ENCODE data around the gene ZBTB2.

DNA sequence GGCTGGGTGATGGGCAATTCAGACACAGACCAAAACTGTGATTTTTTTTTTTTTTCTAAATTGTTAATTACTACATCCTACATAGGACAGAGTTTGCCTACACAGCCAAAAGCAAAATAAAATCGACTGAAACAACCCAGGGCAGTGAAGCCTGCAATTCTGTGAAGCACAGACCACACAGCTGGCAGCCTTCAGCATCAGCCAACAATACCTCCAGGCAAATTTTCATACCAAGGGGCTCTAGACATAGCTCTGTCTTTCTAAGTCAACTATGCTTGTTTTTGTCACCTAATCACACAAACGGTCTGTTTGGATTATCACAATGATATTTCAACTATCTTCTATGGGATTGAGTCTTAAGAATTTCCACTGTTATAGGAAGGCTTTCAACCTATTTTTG is 43.0 kb upstream of the ZBTB2 start:
- TF ChIP-seq, protein P1, sequence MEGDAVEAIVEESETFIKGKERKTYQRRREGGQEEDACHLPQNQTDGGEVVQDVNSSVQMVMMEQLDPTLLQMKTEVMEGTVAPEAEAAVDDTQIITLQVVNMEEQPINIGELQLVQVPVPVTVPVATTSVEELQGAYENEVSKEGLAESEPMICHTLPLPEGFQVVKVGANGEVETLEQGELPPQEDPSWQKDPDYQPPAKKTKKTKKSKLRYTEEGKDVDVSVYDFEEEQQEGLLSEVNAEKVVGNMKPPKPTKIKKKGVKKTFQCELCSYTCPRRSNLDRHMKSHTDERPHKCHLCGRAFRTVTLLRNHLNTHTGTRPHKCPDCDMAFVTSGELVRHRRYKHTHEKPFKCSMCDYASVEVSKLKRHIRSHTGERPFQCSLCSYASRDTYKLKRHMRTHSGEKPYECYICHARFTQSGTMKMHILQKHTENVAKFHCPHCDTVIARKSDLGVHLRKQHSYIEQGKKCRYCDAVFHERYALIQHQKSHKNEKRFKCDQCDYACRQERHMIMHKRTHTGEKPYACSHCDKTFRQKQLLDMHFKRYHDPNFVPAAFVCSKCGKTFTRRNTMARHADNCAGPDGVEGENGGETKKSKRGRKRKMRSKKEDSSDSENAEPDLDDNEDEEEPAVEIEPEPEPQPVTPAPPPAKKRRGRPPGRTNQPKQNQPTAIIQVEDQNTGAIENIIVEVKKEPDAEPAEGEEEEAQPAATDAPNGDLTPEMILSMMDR (IDR thresholded peaks at IDR 0.05), result no peak
- no peak for TF ChIP-seq ZFX (IDR thresholded peaks at IDR 0.05; ENCODE audit: borderline replicate concordance)
